HEK293 (cell line): Measurements from ENCODE around the gene SLC25A12.
"Not testable (repeated sequence)": the region's sequence is repeated elsewhere in the genome, so short reads cannot be mapped to it uniquely, and the experiment has no call there.

ENCODE experiments used
- CTCF ChIA-PET: fragments of 350-600 bp; formaldehyde crosslinking; extraction: SDS; loops from one replicate; lab custom pipeline; 2021; ENCODE audit warnings: antibody characterized with exemption; lab: Yijun Ruan, JAX
- POLR2A ChIA-PET: fragments of 300-600 bp; formaldehyde crosslinking; extraction: SDS; loops from one replicate; lab custom pipeline; 2020; ENCODE audit warnings: antibody characterized with exemption, inconsistent platforms; lab: Yijun Ruan, JAX
- H3K27ac ChIP-seq: fragments of 200-500 bp; sonication (Bioruptor generic); 2 replicates; pipeline ENCODE4 v1.5.1; 2014; ENCODE audit warnings: low read depth, low read length, control low read depth, inconsistent platforms; ENCODE audit errors: extremely low read depth
- H3K36me3 ChIP-seq, 2 experiments: fragments of 200-500 bp in 1 of 2; sonication (Bioruptor generic) in 1 of 2; 1 replicate in 1 of 2; 2 replicates in 1 of 2; pipeline ENCODE4 v1.5.1; 2014 to 2017; ENCODE audit warnings: inconsistent platforms in 2 of 2, low read length in 2 of 2; ENCODE audit not compliant: control insufficient read depth in 2 of 2, insufficient read depth in 1 of 2
- H3K4me1 ChIP-seq: fragments of 200-500 bp; sonication (Bioruptor generic); 2 replicates; pipeline ENCODE4 v1.5.1; 2014; ENCODE audit warnings: mild to moderate bottlenecking, low read length, inconsistent platforms; ENCODE audit not compliant: control insufficient read depth, insufficient read depth
- H3K4me3 ChIP-seq: 2 replicates; pipeline ENCODE4 v1.5.1; 2011; ENCODE audit warnings: low read depth, mild to moderate bottlenecking, control low read depth, low read length, moderate library complexity
- H3K9me3 ChIP-seq: fragments of 200-500 bp; sonication (Bioruptor generic); 2 replicates; pipeline ENCODE4 v1.5.1; 2014; ENCODE audit warnings: low read depth, low read length, inconsistent platforms; ENCODE audit not compliant: control insufficient read depth, insufficient read depth
- HOXD13 ChIP-seq: sonication (generic); formaldehyde crosslinking; IDR thresholded peaks from 2 replicates; pipeline ENCODE4 v1.8.0; 2022; ENCODE audit warnings: missing genetic modification reagents, borderline replicate concordance
- KLF8 ChIP-seq: fragments of 450-650 bp; formaldehyde crosslinking; IDR thresholded peaks from 2 replicates; pipeline ENCODE4 v1.5.1; 2016; ENCODE audit warnings: missing biosample characterization, missing genetic modification characterization
- ZBTB48 ChIP-seq: fragments of 450-650 bp; formaldehyde crosslinking; IDR thresholded peaks from 2 replicates; pipeline ENCODE4 v1.5.1; 2016; ENCODE audit warnings: missing biosample characterization, missing genetic modification characterization
- ZIC2 ChIP-seq: fragments of 450-650 bp; formaldehyde crosslinking; IDR thresholded peaks from 2 replicates; pipeline ENCODE4 v1.5.1; 2016; ENCODE audit warnings: missing biosample characterization, missing genetic modification characterization
- ZNF132 ChIP-seq: fragments of 450-650 bp; formaldehyde crosslinking; IDR thresholded peaks from 2 replicates; pipeline ENCODE4 v1.5.1; 2017; ENCODE audit warnings: missing biosample characterization, missing genetic modification characterization, borderline replicate concordance
- ZNF416 ChIP-seq: fragments of 450-650 bp; formaldehyde crosslinking; IDR thresholded peaks from 2 replicates; pipeline ENCODE4 v1.5.1; 2016; ENCODE audit warnings: missing biosample characterization, missing genetic modification characterization
- ZNF433 ChIP-seq: fragments of 450-650 bp; formaldehyde crosslinking; IDR thresholded peaks from 2 replicates; pipeline ENCODE4 v1.5.1; 2016; ENCODE audit warnings: missing biosample characterization, missing genetic modification characterization, low read depth
- ZNF626 ChIP-seq: fragments of 450-650 bp; sonication (Bioruptor Pico); formaldehyde crosslinking; IDR thresholded peaks from 2 replicates; pipeline ENCODE4 v1.5.1; 2018; ENCODE audit warnings: missing biosample characterization, missing genetic modification characterization, inconsistent platforms
- TF ChIP-seq, protein P1 (sequence below): fragments of 450-650 bp; formaldehyde crosslinking; conservative IDR thresholded peaks from 2 replicates; pipeline ENCODE4 v1.5.1; 2016; ENCODE audit warnings: low read depth, missing biosample characterization, missing genetic modification characterization
- TF ChIP-seq, protein P2 (sequence below): fragments of 450-650 bp; formaldehyde crosslinking; IDR thresholded peaks from 2 replicates; pipeline ENCODE4 v1.5.1; 2016; ENCODE audit warnings: missing biosample characterization, missing genetic modification characterization
- TF ChIP-seq, protein P3 (sequence below): fragments of 450-650 bp; formaldehyde crosslinking; IDR thresholded peaks from 2 replicates; pipeline ENCODE4 v1.5.1; 2016; ENCODE audit warnings: missing biosample characterization, missing genetic modification characterization, borderline replicate concordance

Gene SLC25A12

DNA sequence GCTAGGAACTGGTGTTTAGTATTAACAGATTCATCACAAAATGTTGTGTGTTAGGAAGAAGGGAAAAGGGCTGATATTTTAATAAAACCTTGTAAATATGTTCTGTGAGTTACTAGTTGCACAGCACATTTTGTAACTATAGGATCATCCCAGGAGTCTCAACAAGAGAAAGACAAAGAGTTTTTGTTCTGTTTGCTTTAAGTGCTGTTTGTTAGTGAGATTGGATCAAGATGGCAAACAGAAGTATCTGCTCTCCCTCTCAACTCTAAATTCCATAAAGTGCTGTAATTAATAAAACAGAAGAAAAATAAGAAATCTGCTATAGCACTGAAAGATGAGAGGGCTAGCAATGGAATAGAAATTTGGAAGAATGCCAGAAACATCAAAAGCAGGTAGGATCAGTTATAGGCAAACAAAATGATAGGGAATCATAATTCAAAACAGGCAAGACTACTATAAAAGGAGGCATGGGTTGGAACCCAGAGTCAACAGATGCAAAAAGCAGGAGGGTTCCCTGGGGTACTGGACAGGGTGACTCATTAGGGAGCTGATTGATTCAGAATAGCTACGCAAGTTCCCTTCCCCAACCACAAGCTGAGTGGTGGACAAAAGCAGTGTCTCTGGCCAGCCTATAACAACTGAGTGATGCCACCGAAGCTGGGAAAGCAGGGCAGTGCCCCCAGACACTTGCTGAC lies 131.0 kb downstream of the SLC25A12 start:
- Histone ChIP-seq H3K4me3 (no peak overlapping the region), H3K9me3 (no peaks in the 10 kb centered on the region), H3K4me1 (no peaks in the 10 kb centered on the region), H3K36me3 (peaks cover 0 to 32% of the 10 kb centered on the region in 2 experiments; a peak in 2 of 3 replicates), H3K27ac (no peak overlapping the region)
- ChIA-PET POLR2A (no interaction called here), CTCF (no interaction called here)
- TF ChIP-seq ZIC2: no peak
- TF ChIP-seq, protein P1, sequence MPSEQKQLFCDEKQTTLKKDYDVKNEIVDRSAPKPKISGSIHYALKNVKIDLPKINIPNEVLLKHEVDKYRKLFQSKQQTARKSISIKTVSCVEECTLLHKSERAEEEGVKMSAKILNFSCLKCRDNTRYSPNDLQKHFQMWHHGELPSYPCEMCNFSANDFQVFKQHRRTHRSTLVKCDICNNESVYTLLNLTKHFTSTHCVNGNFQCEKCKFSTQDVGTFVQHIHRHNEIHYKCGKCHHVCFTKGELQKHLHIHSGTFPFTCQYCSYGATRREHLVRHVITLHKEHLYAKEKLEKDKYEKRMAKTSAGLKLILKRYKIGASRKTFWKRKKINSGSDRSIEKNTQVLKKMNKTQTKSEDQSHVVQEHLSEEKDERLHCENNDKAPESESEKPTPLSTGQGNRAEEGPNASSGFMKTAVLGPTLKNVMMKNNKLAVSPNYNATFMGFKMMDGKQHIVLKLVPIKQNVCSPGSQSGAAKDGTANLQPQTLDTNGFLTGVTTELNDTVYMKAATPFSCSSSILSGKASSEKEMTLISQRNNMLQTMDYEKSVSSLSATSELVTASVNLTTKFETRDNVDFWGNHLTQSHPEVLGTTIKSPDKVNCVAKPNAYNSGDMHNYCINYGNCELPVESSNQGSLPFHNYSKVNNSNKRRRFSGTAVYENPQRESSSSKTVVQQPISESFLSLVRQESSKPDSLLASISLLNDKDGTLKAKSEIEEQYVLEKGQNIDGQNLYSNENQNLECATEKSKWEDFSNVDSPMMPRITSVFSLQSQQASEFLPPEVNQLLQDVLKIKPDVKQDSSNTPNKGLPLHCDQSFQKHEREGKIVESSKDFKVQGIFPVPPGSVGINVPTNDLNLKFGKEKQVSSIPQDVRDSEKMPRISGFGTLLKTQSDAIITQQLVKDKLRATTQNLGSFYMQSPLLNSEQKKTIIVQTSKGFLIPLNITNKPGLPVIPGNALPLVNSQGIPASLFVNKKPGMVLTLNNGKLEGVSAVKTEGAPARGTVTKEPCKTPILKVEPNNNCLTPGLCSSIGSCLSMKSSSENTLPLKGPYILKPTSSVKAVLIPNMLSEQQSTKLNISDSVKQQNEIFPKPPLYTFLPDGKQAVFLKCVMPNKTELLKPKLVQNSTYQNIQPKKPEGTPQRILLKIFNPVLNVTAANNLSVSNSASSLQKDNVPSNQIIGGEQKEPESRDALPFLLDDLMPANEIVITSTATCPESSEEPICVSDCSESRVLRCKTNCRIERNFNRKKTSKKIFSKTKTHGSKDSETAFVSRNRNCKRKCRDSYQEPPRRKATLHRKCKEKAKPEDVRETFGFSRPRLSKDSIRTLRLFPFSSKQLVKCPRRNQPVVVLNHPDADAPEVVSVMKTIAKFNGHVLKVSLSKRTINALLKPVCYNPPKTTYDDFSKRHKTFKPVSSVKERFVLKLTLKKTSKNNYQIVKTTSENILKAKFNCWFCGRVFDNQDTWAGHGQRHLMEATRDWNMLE (tag by site-specific recombination): no peak
- TF ChIP-seq ZBTB48: no peak

DNA sequence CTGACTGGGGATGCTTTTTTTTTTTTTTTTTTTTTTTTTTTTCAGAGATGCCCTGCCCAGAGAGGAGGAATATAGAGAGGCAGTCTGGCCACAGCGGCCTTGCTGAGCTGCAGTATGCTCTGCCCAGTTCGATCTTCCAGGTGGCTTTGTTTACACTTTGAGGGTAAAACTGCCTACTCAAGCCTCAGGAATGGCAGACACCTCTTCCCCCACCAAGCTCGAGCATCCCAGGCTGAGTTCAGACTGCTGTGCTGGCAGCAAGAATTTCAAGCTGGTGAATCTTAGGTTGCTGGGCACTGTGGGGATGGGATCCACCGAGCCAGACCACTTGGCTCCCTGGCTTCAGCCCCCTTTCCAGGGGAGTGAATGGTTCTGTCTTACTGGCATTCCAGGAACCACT lies 132.9 kb downstream of the SLC25A12 start:
- H3K4me3 ChIP-seq, POLR2A ChIA-PET, H3K9me3 ChIP-seq, H3K4me1 ChIP-seq, H3K27ac ChIP-seq: not testable (repeated sequence)
- peaks cover 0 to 32% of the 10 kb centered on the region in 2 experiments; a peak in 2 of 3 replicates for H3K36me3 ChIP-seq
- CTCF ChIA-PET: interaction anchor here (0.6 kb wide), 1 partner anchor 226 kb away, joined by 4 read pairs; no protein-coding TSS in a partner anchor

DNA sequence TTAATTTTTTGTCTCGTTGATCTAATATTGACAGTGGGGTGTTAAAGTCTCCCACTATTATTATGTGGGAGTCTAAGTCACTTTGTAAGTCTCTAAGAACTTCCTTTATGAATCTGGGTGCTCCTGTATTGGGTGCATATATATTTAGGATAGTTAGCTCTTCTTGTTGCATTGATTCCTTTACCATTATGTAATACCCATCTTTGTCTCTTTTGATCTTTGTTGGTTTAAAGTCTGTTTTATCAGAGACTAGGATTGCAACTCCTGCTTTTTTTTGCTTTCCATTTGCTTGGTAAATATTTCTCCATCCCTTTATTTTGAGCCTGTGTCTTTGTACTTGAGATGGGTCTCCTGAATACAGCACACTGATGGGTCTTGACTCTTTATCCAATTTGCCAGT lies 135.3 kb downstream of the SLC25A12 start:
- CTCF ChIA-PET: not testable (repeated sequence)

DNA sequence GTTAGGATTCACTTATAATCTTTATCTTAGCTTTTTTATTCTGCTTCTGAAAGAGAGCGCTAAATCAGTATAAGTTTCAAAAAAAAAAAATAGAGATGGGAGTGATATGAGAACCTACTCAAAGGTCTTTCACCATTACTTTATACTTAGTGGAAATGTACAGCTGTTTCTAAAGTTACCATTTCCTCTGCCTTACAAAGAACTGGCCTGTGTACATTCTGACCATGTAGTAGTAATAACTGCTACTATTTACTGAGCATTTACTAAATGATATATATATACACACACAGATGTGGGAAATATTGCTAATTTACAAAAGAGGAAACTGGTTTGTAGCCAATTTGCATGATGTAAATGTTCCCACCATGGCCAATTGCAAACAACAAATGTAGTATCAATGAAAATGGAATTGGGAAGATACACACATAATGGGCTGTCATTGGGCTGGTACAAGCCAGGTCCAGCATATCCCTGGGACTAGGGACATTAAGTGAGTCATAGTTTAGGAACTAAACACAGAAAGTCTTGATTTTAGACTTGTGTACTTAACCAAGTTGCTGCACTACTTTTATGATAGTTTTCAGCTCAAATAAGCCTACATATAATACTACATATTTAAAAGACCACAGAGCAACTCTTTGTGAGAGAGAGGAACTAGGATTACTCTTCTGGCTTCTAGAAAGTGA lies 139.6 kb downstream of the SLC25A12 start:
- H3K36me3 ChIP-seq: peaks cover 0 to 39% of the 10 kb centered on the region in 2 experiments; a peak in 2 of 3 replicates
- TF ChIP-seq, protein P2, sequence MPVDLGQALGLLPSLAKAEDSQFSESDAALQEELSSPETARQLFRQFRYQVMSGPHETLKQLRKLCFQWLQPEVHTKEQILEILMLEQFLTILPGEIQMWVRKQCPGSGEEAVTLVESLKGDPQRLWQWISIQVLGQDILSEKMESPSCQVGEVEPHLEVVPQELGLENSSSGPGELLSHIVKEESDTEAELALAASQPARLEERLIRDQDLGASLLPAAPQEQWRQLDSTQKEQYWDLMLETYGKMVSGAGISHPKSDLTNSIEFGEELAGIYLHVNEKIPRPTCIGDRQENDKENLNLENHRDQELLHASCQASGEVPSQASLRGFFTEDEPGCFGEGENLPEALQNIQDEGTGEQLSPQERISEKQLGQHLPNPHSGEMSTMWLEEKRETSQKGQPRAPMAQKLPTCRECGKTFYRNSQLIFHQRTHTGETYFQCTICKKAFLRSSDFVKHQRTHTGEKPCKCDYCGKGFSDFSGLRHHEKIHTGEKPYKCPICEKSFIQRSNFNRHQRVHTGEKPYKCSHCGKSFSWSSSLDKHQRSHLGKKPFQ (tag by site-specific recombination): no peak
- CTCF ChIA-PET: interaction anchor here (0.7 kb wide), 1 partner anchor 41 kb away, joined by 3 read pairs; no protein-coding TSS in a partner anchor

More for the DNA sequence above, 135.3 kb downstream of the SLC25A12 start:
- H3K4me3 ChIP-seq, H3K27ac ChIP-seq, H3K4me1 ChIP-seq, H3K9me3 ChIP-seq, POLR2A ChIA-PET: not testable (repeated sequence)
- H3K36me3 ChIP-seq: peaks cover 0 to 40% of the 10 kb centered on the region in 2 experiments; a peak in 1 of 3 replicates

DNA sequence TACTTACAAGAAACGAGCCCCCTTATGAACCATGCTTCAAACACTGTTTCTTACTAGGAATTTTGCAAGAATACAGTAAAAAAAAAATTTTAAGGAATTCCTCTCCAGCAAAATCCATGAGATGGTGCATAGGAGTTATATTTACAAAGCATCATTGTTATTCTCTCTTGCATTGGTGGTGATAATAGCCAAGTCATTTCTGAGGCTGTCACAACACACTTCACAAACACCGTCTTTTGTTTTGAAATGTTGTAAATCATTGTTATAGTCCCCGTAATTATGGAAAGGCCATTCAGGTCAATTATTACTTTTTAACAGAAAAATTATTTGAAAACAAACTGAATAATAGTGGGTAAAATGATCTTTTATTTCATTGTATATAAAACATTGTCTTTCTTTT lies 146.7 kb downstream of the SLC25A12 start:
- no peak overlapping the region for H3K27ac ChIP-seq
- TF ChIP-seq, protein P3, sequence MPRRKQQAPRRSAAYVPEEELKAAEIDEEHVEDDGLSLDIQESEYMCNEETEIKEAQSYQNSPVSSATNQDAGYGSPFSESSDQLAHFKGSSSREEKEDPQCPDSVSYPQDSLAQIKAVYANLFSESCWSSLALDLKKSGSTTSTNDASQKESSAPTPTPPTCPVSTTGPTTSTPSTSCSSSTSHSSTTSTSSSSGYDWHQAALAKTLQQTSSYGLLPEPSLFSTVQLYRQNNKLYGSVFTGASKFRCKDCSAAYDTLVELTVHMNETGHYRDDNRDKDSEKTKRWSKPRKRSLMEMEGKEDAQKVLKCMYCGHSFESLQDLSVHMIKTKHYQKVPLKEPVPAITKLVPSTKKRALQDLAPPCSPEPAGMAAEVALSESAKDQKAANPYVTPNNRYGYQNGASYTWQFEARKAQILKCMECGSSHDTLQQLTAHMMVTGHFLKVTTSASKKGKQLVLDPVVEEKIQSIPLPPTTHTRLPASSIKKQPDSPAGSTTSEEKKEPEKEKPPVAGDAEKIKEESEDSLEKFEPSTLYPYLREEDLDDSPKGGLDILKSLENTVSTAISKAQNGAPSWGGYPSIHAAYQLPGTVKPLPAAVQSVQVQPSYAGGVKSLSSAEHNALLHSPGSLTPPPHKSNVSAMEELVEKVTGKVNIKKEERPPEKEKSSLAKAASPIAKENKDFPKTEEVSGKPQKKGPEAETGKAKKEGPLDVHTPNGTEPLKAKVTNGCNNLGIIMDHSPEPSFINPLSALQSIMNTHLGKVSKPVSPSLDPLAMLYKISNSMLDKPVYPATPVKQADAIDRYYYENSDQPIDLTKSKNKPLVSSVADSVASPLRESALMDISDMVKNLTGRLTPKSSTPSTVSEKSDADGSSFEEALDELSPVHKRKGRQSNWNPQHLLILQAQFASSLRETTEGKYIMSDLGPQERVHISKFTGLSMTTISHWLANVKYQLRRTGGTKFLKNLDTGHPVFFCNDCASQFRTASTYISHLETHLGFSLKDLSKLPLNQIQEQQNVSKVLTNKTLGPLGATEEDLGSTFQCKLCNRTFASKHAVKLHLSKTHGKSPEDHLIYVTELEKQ: no peak
- no peak for TF ChIP-seq ZNF433
- TF ChIP-seq ZNF132 (tag by site-specific recombination): no peak
- no peak for TF ChIP-seq KLF8
- TF ChIP-seq ZNF626: no peak
- TF ChIP-seq ZNF416: no peak
- TF ChIP-seq HOXD13: no peak

More for the DNA sequence above, 139.6 kb downstream of the SLC25A12 start:
- H3K9me3 ChIP-seq: no peaks in the 10 kb centered on the region
- POLR2A ChIA-PET: no interaction called here
- H3K27ac ChIP-seq: no peak overlapping the region
- no peaks in the 10 kb centered on the region for H3K4me1 ChIP-seq
- no peak overlapping the region for H3K4me3 ChIP-seq

More for the DNA sequence above, 146.7 kb downstream of the SLC25A12 start:
- Histone ChIP-seq H3K4me3 (no peak overlapping the region), H3K4me1 (no peaks in the 10 kb centered on the region), H3K9me3 (no peaks in the 10 kb centered on the region), H3K36me3 (peaks cover 0 to 69% of the 10 kb centered on the region in 2 experiments; a peak in 2 of 3 replicates)
- ChIA-PET CTCF (no interaction called here), POLR2A (no interaction called here)
